HUDEP-2 (cell line): Measurements from ENCODE around the gene ELANE.
"Not testable (repeated sequence)": the region's sequence is repeated elsewhere in the genome, so short reads cannot be mapped to it uniquely, and the experiment has no call there.

ENCODE experiments used
- DNase-seq, 76 experiments: peaks; one replicate each; lab custom pipeline; 2025; ENCODE audit not compliant: unreplicated experiment in 76 of 76; lab: John Stamatoyannopoulos, UW

Gene ELANE

DNA sequence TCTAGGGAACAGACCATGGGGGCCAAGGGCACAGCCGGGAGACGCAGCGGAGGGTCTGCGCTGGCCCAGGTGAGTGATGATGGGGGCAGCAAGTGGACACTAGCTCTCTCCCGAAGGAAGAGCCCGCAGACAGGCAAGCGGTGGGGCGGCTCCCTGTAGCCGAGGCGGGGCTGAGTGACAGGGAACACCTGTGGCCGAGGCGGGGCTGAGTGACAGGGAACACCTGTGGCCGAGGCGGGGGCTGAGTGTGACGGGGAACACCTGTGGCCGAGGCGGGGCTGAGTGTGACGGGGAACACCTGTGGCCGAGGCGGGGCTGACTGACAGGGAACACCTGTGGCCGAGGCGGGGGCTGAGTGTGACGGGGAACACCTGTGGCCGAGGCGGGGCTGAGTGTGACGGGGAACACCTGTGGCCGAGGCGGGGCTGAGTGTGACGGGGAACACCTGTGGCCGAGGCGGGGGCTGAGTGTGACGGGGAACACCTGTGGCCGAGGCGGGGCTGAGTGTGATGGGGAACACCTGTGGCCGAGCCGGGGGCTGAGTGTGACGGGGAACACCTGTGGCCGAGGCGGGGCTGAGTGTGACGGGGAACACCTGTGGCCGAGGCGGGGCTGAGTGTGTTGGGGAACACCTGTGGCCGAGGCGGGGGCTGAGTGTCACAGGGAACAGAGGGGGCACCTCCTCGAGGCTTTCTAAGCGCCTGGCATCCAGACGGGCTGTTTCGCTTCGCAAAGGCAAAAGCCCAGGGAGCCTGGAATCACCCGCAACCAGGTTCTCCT is 39.5 kb downstream of the ELANE start:
- DNase-seq: not testable (repeated sequence)

DNA sequence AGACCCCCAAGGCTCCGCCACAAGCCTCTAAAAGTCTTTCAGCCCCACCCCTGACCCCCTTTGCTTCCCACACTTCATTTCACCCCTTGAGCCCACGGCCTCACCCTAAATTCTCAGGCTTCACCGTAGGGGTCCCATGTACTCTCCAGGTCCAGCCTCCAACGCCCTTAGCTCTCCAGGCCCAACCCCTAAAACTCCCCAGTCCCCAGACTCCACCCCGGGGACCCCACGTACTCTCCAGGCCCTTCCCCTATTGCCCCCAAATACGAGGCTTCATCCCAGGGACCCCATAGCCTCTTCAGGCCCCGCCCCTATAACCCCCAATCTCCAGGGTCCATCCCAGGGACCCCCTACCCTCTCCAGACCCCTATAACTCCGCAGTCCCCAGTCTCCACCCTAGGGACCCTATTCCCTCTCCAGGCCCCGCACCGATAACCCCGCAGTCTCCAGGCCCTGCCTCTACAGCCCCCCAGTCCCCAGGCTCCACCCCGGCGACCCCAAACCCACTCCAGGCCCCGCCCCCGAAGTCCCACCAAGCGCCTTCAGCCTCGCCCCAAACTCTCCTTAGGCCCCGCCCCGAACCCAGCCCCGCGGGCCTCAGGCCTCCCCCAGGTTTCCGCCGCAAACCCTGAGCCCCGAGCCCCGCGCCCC is 40.3 kb downstream of the ELANE start:
- peak in 11 of 76 experiments; percentile 23 to 56 (median 48) for DNase-seq

DNA sequence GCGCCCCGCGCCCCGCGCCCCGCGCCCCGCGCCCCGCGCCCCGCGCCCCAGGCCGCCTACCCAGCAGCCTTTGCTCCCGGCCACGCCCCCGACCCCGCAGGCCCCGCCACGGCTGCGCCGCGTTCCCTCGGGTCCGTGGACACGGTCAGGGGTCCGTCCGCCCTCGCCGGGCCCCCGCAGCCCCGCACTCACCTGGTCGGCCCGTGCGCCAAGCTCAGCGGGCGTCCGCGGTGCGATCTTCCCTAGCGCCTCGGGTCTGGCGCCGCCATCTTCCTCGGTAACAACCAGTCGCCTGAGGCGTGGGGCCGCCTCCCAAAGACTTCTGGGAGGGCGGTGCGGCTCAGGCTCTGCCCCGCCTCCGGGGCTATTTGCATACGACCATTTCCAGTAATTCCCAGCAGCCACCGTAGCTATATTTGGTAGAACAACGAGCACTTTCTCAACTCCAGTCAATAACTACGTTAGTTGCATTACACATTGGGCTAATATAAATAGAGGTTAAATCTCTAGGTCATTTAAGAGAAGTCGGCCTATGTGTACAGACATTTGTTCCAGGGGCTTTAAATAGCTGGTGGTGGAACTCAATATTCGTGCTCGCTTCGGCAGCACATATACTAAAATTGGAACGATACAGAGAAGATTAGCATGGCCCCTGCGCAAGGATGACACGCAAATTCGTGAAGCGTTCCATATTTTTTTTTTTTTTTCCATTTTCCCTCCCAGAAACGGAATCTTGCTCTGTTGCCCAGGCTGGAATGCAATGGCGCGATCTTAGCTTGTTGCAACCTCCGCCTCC is 41.0 kb downstream of the ELANE start, which contains the start of the genes MED16 and RNU6-9:
TSS of gene MED16 (minus strand) at position 294 of the 796 bp plus-strand sequence. CDS start 2,056 bp downstream, outside the sequence.
TSS of gene RNU6-9 (plus strand) at position 591 of the 796 bp plus-strand sequence.
- DNase-seq: peak in 72 of 76 experiments; percentile 61 to 96 (median 91)

DNA sequence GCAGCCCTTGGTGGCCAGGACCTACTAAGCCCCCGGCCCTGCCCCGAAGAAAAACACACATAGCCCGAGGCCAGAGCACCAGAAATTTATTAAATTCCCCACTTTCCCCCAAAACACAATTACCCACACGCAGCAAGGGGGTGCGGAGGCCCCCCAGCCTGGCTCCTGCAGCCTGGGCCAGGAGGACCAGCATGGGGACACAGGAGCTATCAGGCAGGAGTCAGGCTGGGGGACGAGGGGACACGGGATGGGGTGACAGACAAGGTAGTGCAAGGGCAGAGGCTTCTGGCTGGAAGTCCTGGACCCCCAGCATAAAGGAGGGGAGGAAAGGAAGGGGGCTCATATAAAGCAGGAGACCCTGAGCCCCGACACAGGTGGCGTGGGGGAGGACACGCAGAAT is 44.3 kb downstream of the ELANE start:
- DNase-seq: no peak

DNA sequence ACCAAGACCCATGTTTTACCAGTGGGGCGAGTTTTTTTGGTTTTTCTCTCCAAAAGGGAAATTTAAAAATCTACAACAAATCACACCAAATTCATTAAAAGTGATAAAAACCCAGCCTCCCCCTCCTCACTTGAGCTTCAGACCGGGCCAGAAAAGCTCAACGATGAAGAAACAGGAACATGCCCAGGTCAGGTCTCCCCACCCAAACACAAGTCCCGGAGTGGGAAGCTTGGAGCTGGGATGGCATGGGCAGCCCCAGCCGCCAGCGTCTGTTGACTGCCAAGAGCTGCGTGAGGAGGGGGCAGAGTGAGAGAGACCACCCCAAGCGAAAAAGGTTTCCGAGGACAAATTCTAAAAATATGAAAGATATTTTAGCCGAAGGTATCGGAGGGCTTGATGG is 44.9 kb downstream of the ELANE start:
- DNase-seq: no peak

DNA sequence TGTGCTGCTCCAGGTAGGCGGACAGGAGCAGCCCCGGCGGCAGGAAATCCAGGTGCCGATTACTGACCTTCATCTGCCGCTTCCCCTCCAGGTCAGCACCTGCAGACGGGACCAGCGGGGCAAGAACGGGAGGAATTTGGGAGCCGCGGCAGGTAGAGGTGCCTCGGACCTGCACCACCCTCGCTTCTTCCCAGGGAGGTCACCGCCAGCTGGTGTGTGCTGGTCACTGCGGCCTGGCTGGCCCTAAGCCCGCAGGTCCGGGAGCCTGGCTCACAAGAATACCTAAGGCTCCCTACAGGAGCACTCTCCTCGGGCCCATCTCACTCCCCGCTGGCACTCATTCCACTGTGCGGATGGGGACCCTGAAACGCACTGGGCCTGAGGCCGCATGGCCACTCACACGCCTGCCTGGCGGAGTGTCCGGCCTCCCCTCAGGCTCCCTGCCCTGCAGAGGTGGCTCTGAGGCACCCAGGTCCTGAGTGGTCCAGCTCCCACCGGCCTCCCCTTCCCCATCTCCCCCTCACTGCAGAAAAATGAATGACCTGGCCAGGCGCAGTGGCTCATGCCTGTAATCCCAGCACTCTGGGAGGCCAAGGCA is 45.4 kb downstream of the ELANE start:
- no peak for DNase-seq

DNA sequence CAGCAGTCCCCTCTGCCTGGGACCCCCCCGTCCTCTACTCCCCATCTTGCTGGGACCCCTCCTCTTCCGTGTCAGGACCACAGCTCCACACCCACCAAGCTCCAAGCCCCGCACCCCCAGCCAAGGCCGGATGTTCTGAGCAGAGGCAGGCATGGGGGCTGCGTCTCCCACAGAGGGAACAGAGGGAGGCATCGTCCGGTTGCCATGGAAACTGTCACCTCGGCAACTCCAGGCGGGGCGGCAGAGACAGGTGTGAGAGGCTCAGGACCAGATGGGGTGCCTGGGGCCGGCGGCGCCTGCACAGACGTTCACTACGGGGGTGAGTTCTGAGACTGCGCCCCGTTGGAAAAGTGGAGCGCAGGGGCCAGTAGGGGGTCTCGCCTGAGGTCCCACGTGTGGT is 46.6 kb downstream of the ELANE start:
- peak in 1 of 76 experiments; percentile 32 for DNase-seq

DNA sequence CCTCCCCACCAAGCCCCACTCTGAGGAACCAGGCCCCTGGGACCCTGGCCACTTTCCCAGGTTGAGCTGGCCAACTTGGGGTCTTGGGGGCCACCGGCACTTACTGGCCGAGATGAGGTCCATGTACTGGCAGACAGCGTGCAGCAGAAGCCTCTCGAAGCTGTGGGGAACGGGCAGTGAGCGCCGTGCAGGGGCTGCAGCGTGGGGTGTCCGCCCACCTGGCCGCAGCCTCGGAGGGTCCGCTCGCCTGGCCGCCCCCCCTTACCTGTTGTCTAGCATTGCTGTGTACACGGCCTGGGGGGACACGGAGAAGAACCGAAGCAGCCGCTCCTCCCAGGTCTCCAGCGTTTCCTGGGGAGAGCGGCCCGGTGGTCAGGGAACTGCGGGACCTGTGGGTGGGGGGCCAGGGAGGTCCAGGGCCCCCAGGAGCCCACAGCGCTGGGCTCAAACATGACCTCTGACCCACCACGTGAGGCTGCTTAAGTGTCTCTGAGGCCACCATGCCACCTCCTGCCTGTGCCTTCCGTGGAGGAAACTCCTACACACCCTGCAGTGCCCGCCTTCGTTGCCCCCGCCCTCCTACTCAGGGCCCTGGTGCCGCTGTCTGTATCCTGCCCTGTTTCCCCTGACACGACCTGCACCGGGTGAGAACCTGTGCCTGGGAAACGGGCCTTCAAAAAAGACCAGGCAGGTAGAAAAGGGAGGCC is 47.4 kb downstream of the ELANE start:
- peak in 46 of 76 experiments; percentile 12 to 72 (median 44) for DNase-seq

DNA sequence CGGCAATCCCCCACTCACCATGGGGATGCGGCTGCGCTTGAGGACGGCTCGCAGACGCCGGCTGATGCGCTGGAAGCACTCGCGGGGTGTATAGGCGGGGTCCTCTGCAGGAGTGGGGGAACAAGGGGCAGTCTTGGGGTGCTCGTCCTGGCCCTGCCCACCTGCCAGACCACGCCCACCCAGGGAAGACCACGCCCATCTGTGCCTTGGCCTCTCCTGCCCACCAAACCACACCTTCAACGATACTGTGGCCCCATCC is 47.9 kb downstream of the ELANE start:
- peak in 6 of 76 experiments; percentile 29 to 69 (median 55) for DNase-seq

DNA sequence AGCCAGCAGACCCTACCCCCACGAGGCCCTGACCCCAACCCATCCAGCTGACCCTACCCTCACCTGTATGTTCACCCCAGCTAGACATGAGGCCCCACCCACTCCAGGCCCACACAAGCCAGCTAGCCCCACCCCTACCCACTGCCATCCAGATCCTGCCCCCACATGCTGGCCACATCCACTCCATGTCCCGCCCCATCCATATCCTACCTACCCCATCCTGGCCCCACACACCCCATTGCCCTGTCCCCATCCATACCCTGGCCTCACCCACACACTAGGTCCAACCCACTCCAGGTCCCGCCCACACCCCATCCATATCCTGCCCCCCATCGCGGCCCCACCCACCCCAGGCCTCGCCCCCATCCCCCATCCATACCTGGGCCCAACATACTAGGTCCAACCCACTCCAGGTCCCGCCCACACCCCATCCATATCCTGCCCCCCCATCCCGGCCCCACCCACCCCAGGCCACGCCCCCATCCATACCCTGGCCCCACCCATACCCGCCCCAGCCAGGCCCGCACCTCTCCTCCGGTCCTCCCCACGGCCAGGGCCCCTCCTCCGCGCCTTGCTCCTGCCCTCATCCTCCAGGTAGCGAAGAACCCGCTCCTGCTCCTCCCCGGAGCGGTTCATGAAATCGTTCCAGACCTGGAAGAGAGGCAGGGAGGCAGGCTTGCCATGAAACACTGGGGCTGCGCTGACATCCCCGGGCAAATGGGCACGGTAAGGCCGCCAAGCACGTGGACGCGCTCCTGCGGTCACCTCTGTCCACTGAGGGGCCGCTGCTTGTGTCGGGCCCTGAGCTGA is 48.4 kb downstream of the ELANE start:
- peak in 55 of 76 experiments; percentile 30 to 87 (median 72) for DNase-seq

DNA sequence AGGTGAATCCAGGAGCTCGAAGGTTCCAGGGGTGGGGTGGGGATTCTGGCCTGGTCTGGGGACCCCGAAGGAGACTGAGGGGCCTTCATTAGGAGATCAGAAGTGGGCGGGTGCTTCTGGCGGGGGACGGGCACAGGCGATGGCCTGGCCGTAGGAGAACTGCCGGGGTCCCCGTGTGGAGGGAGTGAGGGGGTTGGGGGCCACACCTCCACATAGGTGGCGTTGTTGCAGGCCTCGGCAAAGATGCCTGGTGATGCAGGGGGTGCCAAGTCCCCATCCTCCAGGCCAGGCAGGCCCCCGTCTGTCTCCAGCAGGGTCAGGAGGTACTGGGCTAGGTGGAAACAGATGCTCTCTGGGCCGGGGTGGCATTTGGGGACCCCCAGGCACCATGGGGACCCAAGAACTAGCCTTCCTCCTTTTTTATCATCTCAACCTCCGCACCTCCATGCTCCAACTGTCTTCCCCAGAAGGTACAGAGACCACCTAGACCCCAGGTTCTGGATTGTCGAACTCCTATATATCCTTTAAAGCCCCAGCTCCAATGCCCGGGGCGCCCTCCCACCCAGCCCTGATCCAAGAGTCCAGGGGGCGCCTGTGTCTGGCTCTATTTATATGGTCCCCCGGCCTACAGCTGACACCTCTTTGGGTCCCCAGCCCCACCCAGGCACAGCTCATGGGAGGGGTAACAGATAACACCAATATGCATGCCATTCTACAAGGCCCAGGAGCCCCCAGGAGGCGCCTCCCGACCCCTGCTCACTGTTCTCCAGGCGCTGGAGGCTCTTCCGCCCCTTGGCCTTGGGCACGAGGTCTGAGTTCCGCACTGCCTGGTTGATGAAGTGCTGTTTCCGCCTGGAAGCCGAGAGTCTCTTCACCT is 49.4 kb downstream of the ELANE start:
- no peak for DNase-seq

DNA sequence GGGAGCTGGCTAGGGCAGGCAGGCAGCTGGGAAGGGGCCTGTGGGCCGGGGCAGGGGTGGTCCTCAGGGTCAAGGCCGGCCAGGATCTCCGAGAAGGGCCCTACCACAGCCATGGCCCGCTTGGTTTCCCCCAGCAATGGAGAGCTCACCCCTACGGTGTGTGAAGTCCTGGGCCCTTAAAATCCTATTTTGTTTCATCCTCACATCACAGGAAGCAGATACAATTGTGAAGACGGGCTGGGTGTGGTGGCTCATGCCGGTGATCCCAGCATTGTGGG is 49.9 kb downstream of the ELANE start:
- no peak for DNase-seq

DNA sequence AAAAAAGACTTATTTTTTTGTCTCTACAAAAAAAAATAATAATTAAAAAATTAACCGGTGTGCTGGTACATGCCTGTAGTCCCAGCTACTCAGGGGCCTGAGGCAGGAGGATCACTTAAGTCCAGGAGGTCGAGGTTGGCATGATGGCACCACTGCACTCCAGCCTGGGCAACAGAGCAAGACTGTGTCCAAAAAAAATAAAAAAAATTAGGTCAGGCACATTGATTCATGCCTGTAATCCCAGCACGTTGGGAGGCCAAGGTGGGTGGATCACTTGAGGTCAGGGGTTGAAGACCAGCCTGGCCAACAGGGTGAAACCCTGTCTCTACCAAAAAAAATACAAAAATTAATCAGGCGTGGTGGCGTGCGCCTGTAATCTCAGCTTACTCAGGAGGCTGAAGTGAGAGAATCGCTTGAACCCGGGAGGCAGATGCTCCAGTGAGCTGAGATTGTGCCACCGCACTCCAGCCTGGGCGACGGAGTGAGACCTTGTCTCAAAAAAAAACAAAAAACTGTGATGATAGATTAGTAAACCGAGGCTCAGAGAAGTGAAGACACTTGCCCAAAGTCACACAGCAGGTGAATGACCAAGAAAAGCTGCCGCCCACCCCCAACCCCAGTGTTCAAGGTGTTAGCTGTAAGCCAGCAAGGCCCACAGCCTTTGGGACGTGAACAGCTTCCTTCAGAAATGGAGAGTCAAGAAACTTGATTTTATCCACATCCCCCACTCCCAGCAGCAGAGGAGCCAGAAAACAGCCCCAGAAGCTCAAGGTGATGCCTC is 50.5 kb downstream of the ELANE start:
- DNase-seq: no peak

DNA sequence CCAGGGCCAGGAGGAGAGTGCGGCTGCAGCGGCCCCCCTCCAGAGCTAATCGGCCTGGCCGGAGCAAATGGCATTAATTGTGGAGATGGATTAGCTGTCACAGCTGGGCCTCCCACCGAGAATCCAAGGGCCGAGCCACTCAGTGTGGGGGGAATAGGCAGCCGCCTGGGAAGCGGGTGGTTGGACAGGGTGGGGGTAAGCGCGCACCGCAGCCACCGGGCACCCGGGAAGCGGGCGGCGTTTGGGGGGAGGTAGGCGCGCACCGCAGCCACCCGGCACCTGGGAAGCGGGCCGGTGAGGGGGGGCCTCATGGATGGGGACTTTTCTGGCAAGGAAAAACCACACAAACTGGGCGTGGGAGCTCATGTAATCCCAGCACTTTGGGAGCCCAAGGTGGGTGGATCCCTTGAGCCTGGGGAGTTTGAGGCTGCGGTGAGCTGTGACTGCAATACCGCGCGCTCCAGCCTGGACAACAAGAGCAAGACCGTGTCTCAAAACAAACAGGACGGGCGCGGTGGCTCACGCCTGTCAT is 51.2 kb downstream of the ELANE start:
- DNase-seq: no peak

DNA sequence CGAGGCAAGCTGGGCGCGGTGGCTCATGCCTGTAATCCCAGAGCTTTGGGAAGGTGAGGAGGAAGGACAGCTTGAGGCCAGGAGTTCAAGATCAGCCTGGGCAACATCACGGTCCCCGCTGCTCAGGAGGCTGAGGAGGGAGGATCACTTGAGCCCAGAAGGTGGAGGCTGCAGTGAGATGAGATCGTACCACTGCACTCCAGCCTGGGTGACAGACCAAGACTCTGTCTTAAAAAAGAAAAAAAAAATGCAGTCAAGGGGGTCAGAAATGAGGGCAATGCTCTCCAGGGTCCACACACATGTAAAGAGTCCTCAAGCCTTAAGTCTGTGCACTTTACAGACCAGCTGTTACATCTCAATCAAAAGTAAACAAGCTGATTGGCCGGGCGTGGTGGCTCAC is 52.4 kb downstream of the ELANE start:
- no peak for DNase-seq
